Smooth muscle cell (in vitro differentiated cells): ENCODE data around the gene FAM167B. TPM values are rescaled to one million over a fixed set of nuclear protein-coding genes. Genes with fewer than 3 reads are reported as not detected.

Experiments used
- DNase-seq: peaks from one replicate; lab custom pipeline; 2025; ENCODE audit not compliant: unreplicated experiment; lab: John Stamatoyannopoulos, UW
- H2AFZ ChIP-seq: fragments of 200-600 bp; sonication (generic); 2 replicates; pipeline ENCODE4 v1.6.0; 2016; ENCODE audit warnings: antibody characterized with exemption, low read depth, mild to moderate bottlenecking
- H3F3A ChIP-seq: fragments of 200-600 bp; sonication (generic); 2 replicates; pipeline ENCODE4 v1.6.0; 2017; ENCODE audit warnings: antibody characterized with exemption, low read depth
- H3K27ac ChIP-seq: fragments of 200-600 bp; sonication (generic); 2 replicates; pipeline ENCODE4 v1.5.1; 2016; ENCODE audit warnings: low read depth, mild to moderate bottlenecking
- H3K27me3 ChIP-seq: fragments of 200-600 bp; sonication (generic); 2 replicates; pipeline ENCODE4 v1.6.1; 2016; ENCODE audit warnings: low read depth, mild to moderate bottlenecking
- H3K36me3 ChIP-seq: fragments of 200-600 bp; sonication (generic); 2 replicates; pipeline ENCODE4 v1.5.1; 2016; ENCODE audit warnings: low read depth
- H3K4me1 ChIP-seq: fragments of 200-600 bp; sonication (generic); 2 replicates; pipeline ENCODE4 v1.5.1; 2016; ENCODE audit warnings: low read depth
- H3K4me2 ChIP-seq: fragments of 200-600 bp; sonication (generic); 2 replicates; pipeline ENCODE4 v1.6.0; 2016; ENCODE audit warnings: mild to moderate bottlenecking
- H3K4me3 ChIP-seq: fragments of 200-600 bp; sonication (generic); 2 replicates; pipeline ENCODE4 v1.5.1; 2016; ENCODE audit warnings: mild to moderate bottlenecking
- H3K79me2 ChIP-seq: fragments of 200-600 bp; sonication (generic); 2 replicates; pipeline ENCODE4 v1.6.0; 2016; ENCODE audit warnings: low read depth, mild to moderate bottlenecking
- H3K9ac ChIP-seq: fragments of 200-600 bp; sonication (generic); 2 replicates; pipeline ENCODE4 v1.6.0; 2016; ENCODE audit warnings: low read depth
- H3K9me3 ChIP-seq: fragments of 200-600 bp; sonication (generic); replicated peaks from 2 replicates; pipeline ENCODE4 v1.5.1; 2016; ENCODE audit warnings: low read depth
- H4K20me1 ChIP-seq: fragments of 200-600 bp; sonication (generic); 2 replicates; pipeline ENCODE4 v1.6.0; 2016; ENCODE audit warnings: low read depth
- WGBS: methylation state at CpG from one replicate; pipeline ENCODE4 v1.1.7; 2016; ENCODE audit warnings: low lambda C conversion rate; 5-methylcytosine and 5-hydroxymethylcytosine counted together
- polyA plus RNA-seq: library from polyadenylated mRNA; unstranded; fragments of >200 nt; fragmentation: Nextera tagmentation; extraction: Ambion mirVana; gene quantifications from 2 replicates; pipeline ENCODE4 v1.2.1, GENCODE V29; 2016
- total RNA-seq: library from RNA; depleted of rRNA; stranded (reverse); fragments of >200 nt; gene quantifications from 2 replicates; pipeline ENCODE4 v1.2.3, GENCODE V29; 2014
- TF ChIP-seq, protein P1 (sequence below): fragments of 200-600 bp; sonication (generic); IDR thresholded peaks from 2 replicates; pipeline ENCODE4 v1.5.1; 2017; ENCODE audit warnings: borderline replicate concordance, mild to moderate bottlenecking, antibody characterized with exemption; ENCODE audit not compliant: insufficient read depth, poor library complexity, severe bottlenecking

The FAM167B gene
- total and polyA plus RNA-seq, 2 experiments from 2014 or later, result not detected

DNA sequence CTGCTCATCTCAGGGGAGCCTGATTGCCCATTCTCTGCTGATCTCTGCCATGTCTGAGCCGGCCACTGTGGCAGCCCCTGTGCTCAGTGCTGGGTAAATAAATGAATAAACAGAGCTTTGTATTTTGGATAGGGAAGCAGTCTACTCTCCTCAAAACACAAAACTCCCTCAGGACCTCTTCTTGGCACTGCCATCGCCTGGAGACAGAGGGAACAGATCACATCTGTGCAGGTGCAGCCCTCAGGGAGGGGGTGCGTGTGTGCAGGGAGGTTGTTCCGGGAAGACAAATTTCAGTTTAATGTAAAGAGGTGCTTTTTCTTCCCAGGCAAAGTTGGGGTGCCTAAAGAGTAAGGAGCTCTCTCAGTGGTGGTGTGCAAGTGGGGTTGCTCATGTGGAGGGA lies 7.7 kb upstream of the FAM167B start:
- WGBS, result 72% methylated on average over 4 of the region's 4 CpGs

DNA sequence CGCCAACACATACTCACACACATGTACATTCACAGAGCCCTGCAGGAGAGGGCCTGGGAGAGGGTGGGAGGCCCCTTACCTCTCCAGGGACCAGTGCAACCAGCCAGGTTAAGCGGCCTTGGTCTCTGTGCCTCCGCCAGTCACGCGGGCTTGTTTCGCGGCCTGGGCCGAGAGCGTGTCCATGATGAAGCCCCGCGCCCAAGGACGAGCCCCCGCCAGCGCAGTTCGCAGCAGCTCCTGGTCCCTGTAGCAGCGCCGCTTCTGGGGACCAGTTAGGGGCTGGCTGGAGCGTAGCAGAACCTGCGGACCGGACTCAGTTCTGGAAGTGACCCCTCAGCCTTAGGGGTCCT lies 7.3 kb upstream of the FAM167B start:
- H3K4me2 ChIP-seq, result peak overlapping the region; percentile 89
- H3F3A ChIP-seq, result peaks cover 25% of the 10 kb centered on the region
- H3K79me2 ChIP-seq, result no peaks in the 10 kb centered on the region
- no peaks in the 10 kb centered on the region for H3K9me3 ChIP-seq
- H3K36me3 ChIP-seq, result no peaks in the 10 kb centered on the region
- no peaks in the 10 kb centered on the region for H4K20me1 ChIP-seq
- H3K27ac ChIP-seq, result peak overlapping the region; percentile 46
- H3K9ac ChIP-seq, result no peak overlapping the region
- peaks cover 19% of the 10 kb centered on the region for H3K4me1 ChIP-seq
- TF ChIP-seq, protein P1, sequence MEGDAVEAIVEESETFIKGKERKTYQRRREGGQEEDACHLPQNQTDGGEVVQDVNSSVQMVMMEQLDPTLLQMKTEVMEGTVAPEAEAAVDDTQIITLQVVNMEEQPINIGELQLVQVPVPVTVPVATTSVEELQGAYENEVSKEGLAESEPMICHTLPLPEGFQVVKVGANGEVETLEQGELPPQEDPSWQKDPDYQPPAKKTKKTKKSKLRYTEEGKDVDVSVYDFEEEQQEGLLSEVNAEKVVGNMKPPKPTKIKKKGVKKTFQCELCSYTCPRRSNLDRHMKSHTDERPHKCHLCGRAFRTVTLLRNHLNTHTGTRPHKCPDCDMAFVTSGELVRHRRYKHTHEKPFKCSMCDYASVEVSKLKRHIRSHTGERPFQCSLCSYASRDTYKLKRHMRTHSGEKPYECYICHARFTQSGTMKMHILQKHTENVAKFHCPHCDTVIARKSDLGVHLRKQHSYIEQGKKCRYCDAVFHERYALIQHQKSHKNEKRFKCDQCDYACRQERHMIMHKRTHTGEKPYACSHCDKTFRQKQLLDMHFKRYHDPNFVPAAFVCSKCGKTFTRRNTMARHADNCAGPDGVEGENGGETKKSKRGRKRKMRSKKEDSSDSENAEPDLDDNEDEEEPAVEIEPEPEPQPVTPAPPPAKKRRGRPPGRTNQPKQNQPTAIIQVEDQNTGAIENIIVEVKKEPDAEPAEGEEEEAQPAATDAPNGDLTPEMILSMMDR, result no peak
- H2AFZ ChIP-seq, result peak overlapping the region; percentile 91
- no peaks in the 10 kb centered on the region for H3K27me3 ChIP-seq
- WGBS, result 32% methylated on average over 20 of the region's 20 CpGs
- no peak for DNase-seq
- peak overlapping the region; percentile 65 for H3K4me3 ChIP-seq

More for the DNA sequence above, 7.7 kb upstream of the FAM167B start:
- H3K9ac ChIP-seq, result no peak overlapping the region
- no peak overlapping the region for H3K4me2 ChIP-seq
- peak overlapping the region; percentile 46 for H3K27ac ChIP-seq
- no peaks in the 10 kb centered on the region for H4K20me1 ChIP-seq
- H3K27me3 ChIP-seq, result no peaks in the 10 kb centered on the region
- H3K79me2 ChIP-seq, result no peaks in the 10 kb centered on the region
- peaks cover 26% of the 10 kb centered on the region for H3F3A ChIP-seq
- no peak overlapping the region for H2AFZ ChIP-seq
- H3K36me3 ChIP-seq, result no peaks in the 10 kb centered on the region
- TF ChIP-seq, protein P1, result no peak
- H3K4me1 ChIP-seq, result peaks cover 19% of the 10 kb centered on the region
- DNase-seq, result no peak
- no peaks in the 10 kb centered on the region for H3K9me3 ChIP-seq
- peak overlapping the region; percentile 65 for H3K4me3 ChIP-seq

DNA sequence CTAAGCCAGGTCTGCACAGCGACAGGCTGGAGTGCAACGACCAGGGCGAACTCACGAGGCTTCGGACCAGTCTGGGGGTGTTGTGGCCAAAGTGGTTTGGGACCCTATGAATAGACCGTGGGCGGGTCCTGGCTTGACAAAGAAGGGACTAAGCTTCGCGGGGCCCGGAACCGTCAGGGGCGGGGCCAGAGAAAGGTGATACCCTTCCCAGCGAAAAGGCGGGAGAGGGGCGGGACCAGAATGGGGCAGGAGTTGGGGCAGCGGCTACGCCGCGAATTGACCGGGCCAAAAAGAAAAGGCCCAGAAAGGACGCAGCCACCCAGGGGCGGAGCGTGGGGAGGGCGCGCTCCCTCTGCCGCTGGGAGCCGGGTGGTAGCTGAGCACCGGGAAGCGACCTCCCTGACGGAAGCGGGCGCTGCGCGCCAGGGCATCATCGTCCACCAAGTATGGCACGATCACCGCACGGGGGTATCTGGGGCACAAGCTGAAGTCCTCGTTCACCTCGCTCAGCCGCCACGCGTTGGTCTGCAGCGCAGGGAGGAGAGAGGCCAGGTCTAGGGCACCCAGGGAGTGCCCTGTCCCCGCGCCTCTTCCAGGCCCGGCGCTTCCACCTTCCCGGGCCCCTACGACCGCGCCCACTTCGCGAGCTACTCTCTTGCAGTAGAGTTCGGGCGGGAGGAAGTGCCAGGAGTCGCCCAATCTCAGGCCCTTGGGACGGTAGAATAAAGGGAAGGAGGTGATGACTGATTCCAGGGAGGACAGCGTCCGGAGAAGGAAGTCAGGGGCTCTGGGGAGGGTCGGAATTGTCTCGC lies 6.7 kb upstream of the FAM167B start:
- TF ChIP-seq, protein P1, result no peak
- Histone ChIP-seq H4K20me1 (no peaks in the 10 kb centered on the region), H3F3A (peaks cover 24% of the 10 kb centered on the region), H3K79me2 (no peaks in the 10 kb centered on the region), H3K27me3 (no peaks in the 10 kb centered on the region), H3K27ac (peak overlapping the region; percentile 46), H3K9ac (peak overlapping the region; percentile 70), H3K4me2 (peak overlapping the region; percentile 89), H3K4me3 (peak overlapping the region; percentile 65), H3K4me1 (peaks cover 19% of the 10 kb centered on the region), H3K9me3 (no peaks in the 10 kb centered on the region), H3K36me3 (no peaks in the 10 kb centered on the region), H2AFZ (peak overlapping the region; percentile 91)
- 2% methylated on average over 62 of the region's 62 CpGs for WGBS
- peak; percentile 58 for DNase-seq
